LoVo (cell line): ENCODE data around the gene SPON1.
"Not testable (repeated sequence)": the region's sequence is repeated elsewhere in the genome, so short reads cannot be mapped to it uniquely, and the experiment has no call there.

Experiments used
- DNase-seq: peaks from one replicate; pipeline ENCODE4 v3.0.0-alpha.2; 2016; ENCODE audit warnings: low spot score

Gene SPON1

DNA sequence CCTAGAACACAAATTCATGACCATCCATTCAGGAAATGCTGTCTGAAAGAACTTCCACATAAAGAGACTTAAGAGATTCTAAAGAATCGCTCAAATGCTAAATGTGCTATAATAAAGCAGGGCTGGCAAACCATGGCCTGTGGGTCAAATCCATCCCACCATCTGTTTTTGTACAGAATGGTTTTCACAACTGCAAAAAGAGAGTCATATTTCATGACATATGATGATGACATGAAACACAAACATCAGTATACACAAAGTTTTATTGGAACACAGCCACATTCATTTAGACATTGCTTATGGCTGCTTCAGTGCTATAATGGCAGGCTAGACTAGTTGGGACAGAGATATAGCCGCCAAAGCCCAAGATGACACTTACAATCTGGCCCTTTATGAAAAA is 311.4 kb downstream of the SPON1 start:
- DNase-seq: no peak

DNA sequence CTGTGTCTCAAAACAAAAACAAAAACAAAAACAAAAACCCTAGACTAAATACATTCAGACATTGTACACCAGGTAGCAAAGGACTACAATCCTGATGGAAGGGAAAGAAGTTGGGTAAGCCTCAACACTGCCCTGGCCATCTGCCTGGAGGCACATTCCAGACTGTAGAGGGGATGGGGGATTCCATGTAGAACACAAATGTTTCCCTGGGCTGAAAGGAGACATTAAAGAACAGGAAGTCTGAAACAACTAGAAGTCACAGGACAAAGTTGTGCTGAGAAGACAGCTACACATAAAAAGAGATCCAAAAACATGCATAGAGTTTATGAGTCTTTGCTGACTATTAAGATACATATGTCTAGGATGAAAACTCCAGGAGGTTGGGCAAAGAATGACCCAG is 312.6 kb downstream of the SPON1 start:
- no peak for DNase-seq

DNA sequence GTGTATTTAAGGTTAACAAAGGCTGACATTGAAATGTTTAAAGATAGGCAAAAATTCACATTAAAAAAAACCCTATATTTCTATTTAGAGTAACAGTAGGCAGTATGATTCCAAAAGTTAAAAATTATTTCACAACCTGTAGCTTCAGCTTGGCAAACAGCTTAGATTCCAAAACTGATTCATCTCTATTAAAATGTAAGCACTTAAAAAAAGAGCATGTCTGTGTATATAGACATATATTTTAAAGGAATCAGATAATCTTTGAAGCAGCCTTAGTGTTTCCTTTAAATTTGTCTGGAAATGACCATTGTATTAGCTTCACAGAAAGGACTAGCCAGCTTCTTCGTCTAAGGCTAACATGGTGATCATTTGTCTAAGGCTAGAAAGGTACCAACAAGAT is 316.3 kb downstream of the SPON1 start:
- not testable (repeated sequence) for DNase-seq

DNA sequence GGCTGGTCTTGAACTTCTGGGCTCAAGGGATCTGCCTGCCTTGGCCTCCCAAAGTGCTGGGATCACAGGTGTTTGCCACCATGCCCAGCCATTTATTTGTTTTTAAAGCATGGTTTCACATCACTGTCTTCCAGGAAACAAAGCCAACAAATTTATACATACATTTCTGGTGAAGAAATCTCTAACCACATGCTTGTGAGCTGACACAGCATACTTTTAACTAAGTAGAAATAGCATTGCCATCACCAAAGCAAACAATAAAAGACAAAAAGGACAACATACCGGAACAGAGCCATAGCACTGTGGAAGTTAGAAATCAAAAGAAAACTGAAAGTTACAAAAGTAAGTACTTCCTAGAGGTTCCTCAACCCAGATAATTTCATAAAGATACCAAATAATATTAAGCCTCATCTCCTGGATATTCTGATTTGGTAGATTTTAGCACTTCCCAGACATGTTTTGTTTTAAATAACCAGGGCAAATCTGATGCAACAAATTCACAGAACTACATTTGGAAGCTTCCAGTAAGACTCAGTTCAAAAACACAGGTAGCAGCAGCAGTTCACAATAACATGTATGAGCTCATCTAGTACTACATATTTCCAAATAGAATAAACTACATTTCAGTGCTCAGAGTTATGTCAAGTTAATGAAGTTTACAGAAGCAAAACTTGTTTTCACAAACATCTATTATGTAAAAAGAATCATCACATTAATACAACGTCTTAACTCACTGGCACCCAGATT is 325.8 kb downstream of the SPON1 start:
- no peak for DNase-seq

DNA sequence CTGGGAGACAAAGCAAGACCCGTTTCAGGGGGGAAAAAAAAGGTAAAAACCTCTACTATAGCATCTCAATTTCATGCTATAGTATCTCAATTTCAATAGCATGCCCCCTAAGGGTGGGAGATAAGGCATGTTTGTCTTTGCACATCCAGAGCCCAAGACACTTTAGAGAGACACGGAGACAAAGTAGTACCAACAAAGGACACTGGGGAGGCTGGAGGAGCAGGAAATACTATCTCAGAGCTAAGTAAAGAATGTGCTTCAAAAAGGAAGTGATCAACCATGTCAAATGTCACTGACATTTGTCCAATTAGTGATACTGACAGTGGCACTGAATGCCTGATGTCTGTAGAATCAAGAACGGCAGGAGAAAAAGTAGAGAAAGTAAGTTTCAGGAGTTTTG is 327.9 kb downstream of the SPON1 start:
- DNase-seq: no peak

DNA sequence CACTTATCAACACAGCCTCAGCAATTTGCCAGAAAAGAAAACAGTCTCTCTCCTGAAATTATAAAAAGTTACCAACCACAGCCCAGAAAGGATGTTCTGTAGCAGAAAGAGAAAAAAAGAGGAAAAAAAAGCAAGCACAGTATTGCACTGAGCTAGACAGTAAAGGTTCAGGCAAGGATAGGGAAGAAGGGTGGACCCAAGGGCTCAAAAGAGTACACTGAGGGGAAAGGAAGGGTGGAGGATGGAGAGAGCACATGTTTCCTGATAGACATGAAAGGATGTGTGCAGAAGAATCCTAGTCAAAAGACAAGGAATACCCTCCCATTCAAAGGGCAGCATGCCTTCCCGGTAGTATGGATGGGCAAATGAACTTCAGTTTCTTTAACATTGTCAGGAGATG is 337.4 kb downstream of the SPON1 start:
- DNase-seq: no peak

DNA sequence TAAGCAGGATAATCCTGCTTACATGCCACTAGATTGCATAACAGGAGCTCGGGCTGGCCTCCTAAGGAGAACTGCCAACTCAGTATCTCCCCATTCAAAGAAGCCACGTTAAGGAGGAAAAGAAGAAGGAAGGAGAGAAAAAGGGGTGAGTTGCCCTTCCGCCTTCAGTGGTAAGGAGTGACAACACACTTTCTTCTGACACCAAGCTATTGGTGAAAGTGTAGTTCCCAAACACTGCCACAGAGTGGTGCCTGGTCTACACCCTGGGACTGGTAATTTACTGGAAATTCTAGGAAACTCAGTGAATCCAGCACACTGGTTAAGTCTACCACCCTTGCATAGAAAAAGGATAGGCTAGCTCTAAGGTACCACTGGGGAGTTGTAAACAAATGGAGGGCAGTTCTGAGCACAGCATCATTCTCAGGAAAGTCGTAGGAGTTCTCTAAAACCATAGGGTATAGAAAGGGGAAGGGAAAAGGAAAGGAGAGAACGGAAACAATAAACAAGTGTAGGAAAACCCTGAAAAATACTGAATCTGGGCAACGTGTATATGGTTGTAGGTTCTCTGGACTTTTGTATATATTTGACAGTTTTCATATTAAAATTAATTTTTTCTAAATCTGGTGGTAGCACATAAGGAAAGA is 338.3 kb downstream of the SPON1 start:
- DNase-seq: peak; percentile 51

DNA sequence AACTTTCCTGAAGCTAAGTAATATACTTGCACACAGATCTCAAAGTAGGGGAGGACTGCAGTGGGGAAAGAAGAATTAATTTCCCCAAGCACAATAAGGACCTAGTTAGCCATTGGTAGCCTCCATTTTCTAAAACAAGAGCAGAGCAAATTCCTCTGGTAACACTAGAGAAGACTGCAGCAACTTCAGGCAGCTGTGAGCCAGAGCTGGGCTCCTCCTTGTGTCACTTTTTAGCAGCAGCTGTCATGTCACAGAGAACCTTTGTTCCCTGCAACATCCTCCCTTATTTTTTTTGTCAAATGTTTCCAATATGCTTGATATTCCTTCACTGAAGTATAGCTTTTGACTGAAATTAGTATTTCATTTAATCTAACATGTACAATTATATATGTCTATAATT is 342.1 kb downstream of the SPON1 start:
- no peak for DNase-seq

DNA sequence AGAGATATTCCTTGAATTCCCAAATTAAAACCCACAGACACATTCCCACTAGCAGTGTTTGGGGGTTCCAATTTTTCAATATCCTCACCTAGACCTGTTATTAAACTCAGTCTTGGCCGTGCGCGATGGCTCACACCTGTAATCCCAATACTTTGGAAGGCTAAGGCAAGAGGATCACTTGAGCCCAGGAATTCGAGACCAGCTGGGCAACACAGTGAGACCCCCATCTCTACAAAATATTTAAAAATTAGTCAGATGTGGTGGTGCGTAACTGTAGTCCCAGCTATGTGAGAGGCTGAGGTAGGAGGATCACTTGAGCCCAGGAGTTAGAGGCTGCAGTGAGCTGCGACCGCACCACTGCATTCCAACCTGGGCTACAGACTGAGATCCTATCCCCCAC is 343.1 kb downstream of the SPON1 start:
- no peak for DNase-seq

DNA sequence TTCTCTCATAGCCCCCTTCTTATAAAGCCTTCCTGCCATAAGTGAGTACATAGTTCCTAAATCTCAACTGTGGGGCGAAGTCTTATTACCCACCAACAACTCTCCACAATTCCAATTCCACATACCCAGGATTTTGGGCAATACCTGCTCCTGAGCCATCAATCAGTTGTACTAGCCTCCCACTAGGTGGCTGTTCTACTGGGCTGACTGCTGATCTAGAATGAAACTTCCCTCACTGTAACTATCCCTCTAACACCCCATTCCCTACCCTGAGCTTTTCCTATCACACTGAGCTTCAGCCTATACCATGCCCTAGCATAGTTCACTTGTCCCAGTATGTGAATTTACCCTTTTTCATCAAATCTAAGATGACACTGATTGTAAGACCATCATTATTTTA is 344.0 kb downstream of the SPON1 start:
- no peak for DNase-seq

DNA sequence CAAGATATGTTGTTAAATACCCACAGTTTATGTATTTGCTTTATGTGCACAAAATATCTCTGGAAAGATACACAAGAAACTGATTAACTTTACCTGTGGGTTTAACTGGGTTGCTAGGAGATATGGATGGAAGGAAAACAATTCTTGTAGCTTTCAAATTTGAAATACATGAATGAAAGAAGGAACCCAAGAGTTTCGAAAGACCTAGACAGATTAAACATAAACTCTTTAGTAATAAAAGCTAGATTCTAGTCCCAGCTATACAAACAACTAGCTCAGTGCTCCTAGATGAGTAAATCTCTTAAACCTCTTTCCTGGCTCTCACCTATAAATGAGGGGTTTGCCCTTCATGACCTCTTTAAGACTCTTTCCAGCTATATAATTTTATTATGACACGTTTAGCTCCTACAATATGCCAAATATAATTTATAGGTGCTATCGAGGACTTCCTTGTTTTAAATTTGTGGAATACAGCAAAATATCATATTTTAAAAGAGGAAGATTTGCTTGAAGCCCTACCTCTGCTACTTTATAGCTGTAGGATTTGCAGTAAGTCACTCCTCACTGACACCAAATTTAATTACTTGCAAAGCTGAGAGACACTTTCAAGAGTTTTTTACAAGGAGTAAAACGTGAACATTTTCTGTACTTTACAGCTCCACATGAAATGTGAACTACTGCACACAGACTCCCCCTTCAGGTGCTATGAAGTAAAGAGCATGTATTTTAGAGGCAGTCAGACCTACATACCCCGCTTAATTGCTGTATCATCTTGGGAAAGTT is 345.8 kb downstream of the SPON1 start:
- DNase-seq: peak; percentile 54

DNA sequence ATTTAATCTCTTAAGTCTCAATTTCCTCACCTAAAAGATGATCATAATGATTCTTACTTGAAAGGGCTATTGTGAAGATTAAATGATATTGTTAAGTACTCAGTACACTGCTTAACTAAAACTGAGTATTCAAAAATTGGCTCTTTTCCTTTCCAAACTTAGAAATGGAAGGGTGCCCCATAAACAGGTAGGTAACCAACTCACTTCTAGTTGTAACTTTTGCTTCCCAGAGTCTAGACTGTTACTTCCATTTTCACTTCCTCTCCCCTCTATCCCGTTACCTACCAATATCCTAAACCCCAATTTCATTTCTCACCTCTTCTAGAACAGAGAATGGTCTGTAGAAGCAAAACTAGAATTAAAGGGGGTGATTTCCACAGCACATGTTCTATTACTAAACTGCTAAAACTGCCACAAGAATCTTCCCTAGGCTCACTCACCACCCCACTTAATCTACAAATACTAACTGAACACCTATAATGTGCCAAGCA is 346.4 kb downstream of the SPON1 start:
- DNase-seq: no peak

DNA sequence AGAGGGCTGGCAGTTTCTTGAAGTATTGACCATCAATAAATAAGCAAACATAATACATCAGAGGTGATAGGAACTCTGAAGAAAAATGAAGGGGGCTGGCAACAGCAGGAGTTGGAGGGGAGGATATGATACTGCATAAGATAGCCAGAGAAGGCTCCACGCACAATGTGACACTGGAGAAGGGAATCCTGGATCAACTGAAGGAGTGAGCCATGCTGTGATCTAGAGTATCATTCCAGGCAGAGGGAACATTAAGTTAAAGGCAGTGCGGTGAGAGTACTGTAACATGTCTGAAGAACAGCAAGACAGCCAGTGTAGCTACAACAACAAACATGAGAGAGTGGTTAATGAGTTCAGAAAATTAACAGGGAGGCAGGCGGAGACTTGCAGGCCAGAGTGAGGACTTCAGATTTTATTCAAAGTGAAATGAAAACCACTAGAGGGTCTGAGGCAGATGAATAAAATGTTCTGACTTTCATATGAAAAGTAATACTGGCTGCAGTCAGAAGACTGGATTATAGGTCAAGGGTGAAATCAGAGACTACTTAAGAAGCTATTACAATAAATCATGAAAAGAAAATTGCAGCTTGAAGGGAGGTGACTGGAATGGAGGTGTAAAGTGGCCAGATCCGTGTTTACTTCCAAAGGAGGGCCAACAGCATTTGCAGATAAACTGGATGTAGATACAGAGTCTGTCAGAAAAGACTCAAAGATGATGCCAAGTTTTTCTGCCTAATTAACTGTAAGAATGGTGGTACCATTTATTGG is 347.1 kb downstream of the SPON1 start:
- no peak for DNase-seq

DNA sequence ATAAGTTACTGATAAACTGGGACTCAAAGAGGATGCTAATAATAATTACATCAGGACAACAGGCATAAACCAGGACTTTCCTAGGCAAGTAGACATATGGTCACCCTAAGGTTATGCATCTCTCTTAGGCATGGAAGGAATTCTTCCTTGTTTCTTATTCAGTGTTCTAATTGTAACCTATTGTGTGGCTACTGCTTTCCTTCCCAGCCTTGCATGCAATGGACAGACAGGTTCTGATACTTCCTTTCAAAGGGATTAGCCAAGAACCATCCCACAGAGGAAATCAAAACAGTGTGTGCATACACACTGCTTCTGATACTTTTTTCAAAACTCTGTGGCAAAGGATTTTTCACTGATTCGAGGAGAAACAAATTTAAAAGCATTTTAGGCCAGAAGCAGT is 348.2 kb downstream of the SPON1 start:
- no peak for DNase-seq

DNA sequence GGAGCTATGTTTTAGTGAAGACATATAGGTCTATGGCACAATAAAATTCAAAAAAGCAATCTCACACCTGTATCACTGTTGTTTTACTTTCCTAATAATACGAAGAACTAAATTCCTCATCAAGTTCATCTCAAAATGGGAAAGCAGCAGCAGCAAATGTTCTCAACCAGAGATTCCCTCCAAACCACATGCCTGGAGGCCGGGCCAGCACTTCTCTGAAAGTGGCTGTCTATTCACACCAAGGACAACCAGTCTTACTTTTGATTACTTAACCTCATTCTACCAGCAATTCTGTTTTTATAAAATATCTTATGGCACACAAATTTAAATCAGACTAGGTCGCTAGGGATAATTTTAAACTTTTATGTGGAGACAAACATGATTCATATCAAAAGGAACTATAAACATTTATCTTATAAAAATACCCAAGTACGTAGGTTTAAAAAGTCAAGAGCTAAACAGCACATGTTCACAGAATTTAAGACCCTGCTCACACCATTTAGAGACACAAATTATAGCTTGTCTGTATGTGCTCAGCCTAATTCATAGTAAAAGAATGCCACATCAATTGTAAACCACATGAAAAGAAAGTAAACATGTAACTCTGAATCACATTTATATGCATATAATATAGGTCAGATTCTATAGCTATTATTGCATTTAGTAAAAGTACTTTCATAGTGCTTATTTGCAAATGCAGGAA is 350.4 kb downstream of the SPON1 start:
- DNase-seq: peak; percentile 12

DNA sequence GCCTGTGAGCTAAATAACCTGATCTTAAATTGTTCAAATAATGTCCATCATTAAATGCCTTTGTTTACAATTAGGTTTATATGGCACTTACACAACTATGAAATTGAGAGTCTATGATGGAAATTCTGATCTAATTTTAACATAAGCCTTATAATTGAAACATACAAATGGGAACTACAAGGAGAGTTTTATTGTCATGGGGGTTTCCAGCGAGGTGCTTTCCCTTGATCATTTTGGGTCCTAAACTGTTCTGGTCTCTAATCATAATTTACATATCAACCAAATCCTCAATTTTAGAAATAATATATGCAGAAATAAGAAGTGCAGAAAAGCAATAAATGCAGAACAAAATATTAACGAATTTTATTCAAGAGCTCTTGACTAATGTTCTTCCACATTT is 351.6 kb downstream of the SPON1 start:
- DNase-seq: no peak

DNA sequence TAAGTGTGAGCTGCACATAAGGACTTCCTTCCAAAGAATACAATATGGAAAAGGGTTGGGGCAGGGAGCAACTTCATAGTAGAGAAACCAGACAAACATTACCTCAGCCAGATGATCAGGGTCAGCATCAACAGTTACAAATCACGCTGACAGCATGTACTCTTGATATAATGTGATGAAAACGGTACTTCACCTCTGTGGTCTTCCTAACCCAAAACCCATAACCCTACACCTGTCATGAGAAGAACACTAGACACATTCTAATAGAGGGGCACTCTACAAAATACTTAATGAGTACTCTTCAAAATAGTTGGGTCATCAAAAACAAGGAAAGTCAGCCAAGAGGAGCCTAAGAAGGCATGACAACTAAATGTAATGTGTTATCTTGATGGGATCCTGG is 352.6 kb downstream of the SPON1 start:
- DNase-seq: no peak
